GM19025 (cell line): ENCODE data around the gene CCDC138.

Experiments
- ATAC-seq: cut with Tn5 transposase; IDR thresholded peaks from one replicate; pipeline ENCODE4 v1.9.1; 2021; ENCODE audit warnings: mild to moderate bottlenecking, low read depth, moderate library complexity; ENCODE audit not compliant: unreplicated experiment

The CCDC138 gene

GRCh38 chr2:108889907-108890306 is 103.3 kb downstream of the CCDC138 start:
- no peak for ATAC-seq

GRCh38 chr2:108893277-108893676 is 106.7 kb downstream of the CCDC138 start:
- ATAC-seq, result no peak

GRCh38 chr2:108894766-108895165 is 108.2 kb downstream of the CCDC138 start:
- ATAC-seq, result no peak

GRCh38 chr2:108895188-108895587 is 108.6 kb downstream of the CCDC138 start:
- ATAC-seq, result no peak

GRCh38 chr2:108896741-108897140 is 110.2 kb downstream of the CCDC138 start:
- ATAC-seq, result no peak

GRCh38 chr2:108898315-108899082 is 111.9 kb downstream of the CCDC138 start:
- ATAC-seq, result no peak

- no peak for ATAC-seq
Measured at GRCh38 chr2:108904680-108905079, 118.1 kb downstream of the CCDC138 start.

GRCh38 chr2:108905176-108905575 is 118.6 kb downstream of the CCDC138 start:
- ATAC-seq, result no peak

- no peak for ATAC-seq
Measured at GRCh38 chr2:108905906-108906305, 119.3 kb downstream of the CCDC138 start.

- ATAC-seq, result no peak
Measured at GRCh38 chr2:108906403-108907077, 120.0 kb downstream of the CCDC138 start.

GRCh38 chr2:108907822-108908712 is 121.5 kb downstream of the CCDC138 start:
- ATAC-seq, result no peak

- no peak for ATAC-seq
Measured at GRCh38 chr2:108908713-108909070, 122.1 kb downstream of the CCDC138 start.

- no peak for ATAC-seq
Measured at GRCh38 chr2:108909275-108909823, 122.8 kb downstream of the CCDC138 start.

GRCh38 chr2:108910011-108910431 is 123.5 kb downstream of the CCDC138 start:
- no peak for ATAC-seq

GRCh38 chr2:108910541-108911396 is 124.2 kb downstream of the CCDC138 start:
- ATAC-seq, result no peak

GRCh38 chr2:108911401-108911800 is 124.8 kb downstream of the CCDC138 start:
- ATAC-seq, result no peak

GRCh38 chr2:108911807-108912628 is 125.4 kb downstream of the CCDC138 start:
- no peak for ATAC-seq

GRCh38 chr2:108912629-108912902 is 126.0 kb downstream of the CCDC138 start:
- no peak for ATAC-seq

GRCh38 chr2:108916122-108916795 is 129.7 kb downstream of the CCDC138 start:
- ATAC-seq, result no peak
